HepG2 (cell line): ENCODE measurements around the gene MGAT5. TPM values are rescaled to one million over a fixed set of nuclear protein-coding genes. Genes with fewer than 3 reads are reported as not detected.

Experiments
- ATAC-seq: fragments of 200-7000 bp; cut with Tn5 transposase; 3 replicates; pipeline ENCODE4 v1.9.1; 2020; ENCODE audit warnings: mild to moderate bottlenecking, moderate library complexity
- BruUV-seq: library from RNA; stranded (reverse); fragments of 400-500 nt; replicated peaks from 2 replicates; lab custom pipeline; 2021; lab: Mats Ljungman, UMichigan
- CTCF ChIA-PET: fragments of 300-600 bp; formaldehyde crosslinking; extraction: SDS; loops from one replicate; lab custom pipeline; 2021; ENCODE audit warnings: low total read pairs, inconsistent platforms, low intra/inter-chr PET ratio; lab: Yijun Ruan, JAX
- POLR2A ChIA-PET: fragments of 350-600 bp; sonication (Branson Sonifier 250); formaldehyde crosslinking; loops from one replicate; lab custom pipeline; 2020; ENCODE audit warnings: antibody characterized with exemption, inconsistent platforms; lab: Yijun Ruan, JAX
- DNase-seq: peaks from one replicate; pipeline ENCODE4 v3.0.0-alpha.2; 2015; ENCODE audit warnings: low spot score
- FAIRE-seq: peaks from 3 replicates; lab custom pipeline; 2011; peaks lifted over from hg19 to GRCh38; lab: Jason Lieb, UNC
- H2AFZ ChIP-seq: one replicate; pipeline ENCODE4 v1.6.1; 2011; ENCODE audit warnings: low read length, inconsistent platforms
- H3K27ac ChIP-seq: fragments of 300-600 bp; 3 replicates; pipeline ENCODE4 v1.8.0; 2011; ENCODE audit warnings: mixed run types, mild to moderate bottlenecking, mixed read lengths, low read length, inconsistent platforms; ENCODE audit not compliant: insufficient read depth; ENCODE audit errors: extremely low read length
- H3K27me3 ChIP-seq, 2 experiments: fragments of 200-600 bp in 1 of 2; 2 replicates in 1 of 2; 3 replicates in 1 of 2; pipeline versions ENCODE4 v1.6.0 to v1.8.0; 2011; ENCODE audit warnings: low read length in 2 of 2, mild to moderate bottlenecking in 2 of 2, moderate library complexity in 2 of 2, inconsistent platforms in 1 of 2; ENCODE audit not compliant: insufficient read depth in 2 of 2, control insufficient read depth in 1 of 2
- H3K36me3 ChIP-seq, 2 experiments: fragments of 200-600 bp in 1 of 2; replicated peaks in 1 of 2; 2 replicates in 1 of 2; 3 replicates in 1 of 2; pipeline versions ENCODE4 v1.5.1 to v1.8.0; 2011; ENCODE audit warnings: low read length in 2 of 2, inconsistent platforms in 1 of 2; ENCODE audit not compliant: insufficient read depth in 2 of 2, control insufficient read depth in 1 of 2
- H3K4me1 ChIP-seq: 2 replicates; pipeline ENCODE4 v1.5.1; 2012; ENCODE audit warnings: low read length, inconsistent platforms; ENCODE audit not compliant: insufficient read depth
- H3K4me2 ChIP-seq: 2 replicates; pipeline ENCODE4 v1.6.0; 2011; ENCODE audit warnings: low read depth, low read length, inconsistent platforms
- H3K4me3 ChIP-seq, 3 experiments: fragments of 200-600 bp in 1 of 3; sonication (generic), shearing (Covaris generic) in 1 of 3; replicated peaks in 1 of 3; 2 replicates each; pipeline ENCODE4 v1.5.1; 2011 to 2016; ENCODE audit warnings: low read length in 3 of 3, inconsistent platforms in 2 of 3, low read depth in 2 of 3, mild to moderate bottlenecking in 2 of 3, control low read depth in 1 of 3, mixed read lengths in 1 of 3; ENCODE audit not compliant: insufficient read depth in 1 of 3
- H3K79me2 ChIP-seq: one replicate; pipeline ENCODE4 v1.6.1; 2011; ENCODE audit warnings: low read length, inconsistent platforms; ENCODE audit not compliant: insufficient read depth
- H3K9ac ChIP-seq: 2 replicates; pipeline ENCODE4 v1.6.0; 2011; ENCODE audit warnings: mild to moderate bottlenecking, low read depth, low read length, inconsistent platforms; ENCODE audit not compliant: insufficient read depth
- H3K9me3 ChIP-seq: 2 replicates; pipeline ENCODE4 v1.5.1; 2012; ENCODE audit warnings: mild to moderate bottlenecking, low read length
- H4K20me1 ChIP-seq: 2 replicates; pipeline ENCODE4 v1.6.0; 2011; ENCODE audit warnings: inconsistent platforms, mild to moderate bottlenecking, low read length, moderate library complexity; ENCODE audit not compliant: insufficient read depth
- ATF6 ChIP-seq: sonication (generic); formaldehyde crosslinking; conservative IDR thresholded peaks from 2 replicates; pipeline ENCODE4 v1.4.0; 2020; ENCODE audit warnings: missing genetic modification reagents
- BCL3 ChIP-seq: sonication (generic); formaldehyde crosslinking; IDR thresholded peaks from 2 replicates; pipeline ENCODE4 v1.5.1; 2020; ENCODE audit warnings: mild to moderate bottlenecking, missing genetic modification reagents, moderate library complexity
- FOXK2 ChIP-seq: fragments of 450-650 bp; IDR thresholded peaks from 2 replicates; pipeline ENCODE4 v1.6.1; 2016
- KAT7 ChIP-seq: IDR thresholded peaks from 2 replicates; pipeline ENCODE4 v1.6.1; 2018; ENCODE audit warnings: borderline replicate concordance, missing compliant biosample characterization
- KDM1A ChIP-seq: IDR thresholded peaks from 2 replicates; pipeline ENCODE4 v1.6.1; 2016; ENCODE audit warnings: missing compliant biosample characterization
- KLF15 ChIP-seq: sonication (generic); formaldehyde crosslinking; IDR thresholded peaks from 2 replicates; pipeline ENCODE4 v1.8.1; 2023; ENCODE audit warnings: borderline replicate concordance, mild to moderate bottlenecking, inconsistent platforms, missing genetic modification reagents, mixed read lengths
- NFKB2 ChIP-seq: sonication (generic); formaldehyde crosslinking; IDR thresholded peaks from 2 replicates; pipeline ENCODE4 v1.4.0; 2020; ENCODE audit warnings: missing genetic modification reagents, borderline replicate concordance
- SP140L ChIP-seq: sonication (generic); formaldehyde crosslinking; IDR thresholded peaks from 2 replicates; pipeline ENCODE4 v1.4.0; 2020; ENCODE audit warnings: missing genetic modification reagents, borderline replicate concordance
- ZBTB38 ChIP-seq: sonication (generic); formaldehyde crosslinking; IDR thresholded peaks from 2 replicates; pipeline ENCODE4 v1.5.1; 2020; ENCODE audit warnings: mild to moderate bottlenecking, missing genetic modification reagents
- ZNF234 ChIP-seq: sonication (generic); formaldehyde crosslinking; conservative IDR thresholded peaks from 2 replicates; pipeline ENCODE4 v1.5.1; 2020; ENCODE audit warnings: mild to moderate bottlenecking, missing genetic modification reagents
- ZNF251 ChIP-seq: sonication (generic); formaldehyde crosslinking; IDR thresholded peaks from 2 replicates; pipeline ENCODE4 v1.9.0; 2021; ENCODE audit warnings: mild to moderate bottlenecking, missing genetic modification reagents
- ZNF33A ChIP-seq: sonication (generic); formaldehyde crosslinking; IDR thresholded peaks from 2 replicates; pipeline ENCODE4 v1.5.1; 2020; ENCODE audit warnings: missing genetic modification reagents, mild to moderate bottlenecking, moderate library complexity, borderline replicate concordance
- ZNF850 ChIP-seq: sonication (generic); formaldehyde crosslinking; conservative IDR thresholded peaks from 2 replicates; pipeline ENCODE4 v1.9.0; 2021; ENCODE audit warnings: mild to moderate bottlenecking, missing genetic modification reagents
- ZNF878 ChIP-seq: sonication (generic); formaldehyde crosslinking; IDR thresholded peaks from 2 replicates; pipeline ENCODE4 v1.8.1; 2023; ENCODE audit warnings: mild to moderate bottlenecking, missing genetic modification reagents, moderate library complexity
- WGBS: methylation state at CpG from one replicate; pipeline ENCODE4 v1.1.6; 2017; ENCODE audit warnings: low lambda C conversion rate; 5-methylcytosine and 5-hydroxymethylcytosine counted together
- in situ Hi-C: cut with HindIII; loops from 2 replicates; pipeline ENCODE4 v1.10.0; 2017; ENCODE audit warnings: low pct_unique_long_range_greater_than_20kb; ENCODE audit not compliant: extremely low pct_ligation_motif_present
- intact Hi-C: fragments of 100-400 bp; cut with micrococcal nuclease; formaldehyde crosslinking; loops from one replicate; pipeline ENCODE4 v1.10.0; 2022; ENCODE audit not compliant: unreplicated experiment
- polyA plus RNA-seq, 8 experiments: library from polyadenylated mRNA; depleted of rRNA in 3 of 8; stranded (reverse) in 7 of 8; unstranded in 1 of 8; fragments of >200 nt; fragmentation: Illumina TruSeq in 4 of 8; extraction: Trizol in 4 of 8; gene quantifications; 2 replicates each; pipeline versions ENCODE4 v1.2.1 to v1.2.3, GENCODE V29; 2011 to 2016; ENCODE audit warnings: low read depth in 4 of 8, missing spikeins in 1 of 8, mixed read lengths in 1 of 8; ENCODE audit not compliant: insufficient read depth in 1 of 8
- total RNA-seq, 5 experiments: library from RNA; depleted of rRNA; stranded (reverse); fragments of >200 nt; fragmentation: Illumina TruSeq; extraction: Trizol; gene quantifications; 2 replicates each; pipeline ENCODE4 v1.2.3, GENCODE V29; 2016; ENCODE audit warnings: low read depth in 1 of 5
- TF ChIP-seq, protein P1 (sequence below): sonication (generic); formaldehyde crosslinking; IDR thresholded peaks from 2 replicates; pipeline ENCODE4 v1.4.0; 2020; ENCODE audit warnings: mild to moderate bottlenecking, missing genetic modification reagents
- TF ChIP-seq, protein P2 (sequence below): sonication (generic); formaldehyde crosslinking; IDR thresholded peaks from 2 replicates; pipeline ENCODE4 v1.8.0; 2022; ENCODE audit warnings: missing genetic modification reagents, mild to moderate bottlenecking, borderline replicate concordance

The MGAT5 gene
- total and polyA plus RNA-seq, 2 of the 13 experiments (the other 11 are each of a cell fraction or from before 2014, with no cell fraction given): 33.1 to 60.2 TPM

GRCh38 chr2:134406736-134407135 is 152.9 kb downstream of the MGAT5 start (continued):
- no peak for TF ChIP-seq ZNF234 (CRISPR knock-in tag)
- no peak for TF ChIP-seq KLF15 (CRISPR knock-in tag)
- TF ChIP-seq ZBTB38 (CRISPR knock-in tag): no peak

GRCh38 chr2:134407154-134407890 is 153.4 kb downstream of the MGAT5 start:
- ATAC-seq: no peak
- intact Hi-C loops (no loop called here), in situ Hi-C loops (no loop called here)
- Histone ChIP-seq H3K27me3 (no peaks in the 10 kb centered on the region), H3K36me3 (peaks cover 8 to 46% of the 10 kb centered on the region in 2 experiments), H3K9me3 (no peaks in the 10 kb centered on the region), H3K79me2 (peaks cover 5% of the 10 kb centered on the region), H3K4me1 (peaks cover 37% of the 10 kb centered on the region), H4K20me1 (no peaks in the 10 kb centered on the region), H3K4me2 (no peak overlapping the region), H3K4me3 (no peak overlapping the region), H2AFZ (no peak overlapping the region), H3K27ac (no peak overlapping the region), H3K9ac (no peak overlapping the region)
- no peak for FAIRE-seq
- 89% methylated on average over 4 of the region's 4 CpGs for whole genome bisulfite sequencing
- ChIA-PET POLR2A (no interaction called here), CTCF (no interaction called here)
- no TSS peak for BruUV-seq
- no peak for DNase-seq
- TF ChIP-seq, protein P1, sequence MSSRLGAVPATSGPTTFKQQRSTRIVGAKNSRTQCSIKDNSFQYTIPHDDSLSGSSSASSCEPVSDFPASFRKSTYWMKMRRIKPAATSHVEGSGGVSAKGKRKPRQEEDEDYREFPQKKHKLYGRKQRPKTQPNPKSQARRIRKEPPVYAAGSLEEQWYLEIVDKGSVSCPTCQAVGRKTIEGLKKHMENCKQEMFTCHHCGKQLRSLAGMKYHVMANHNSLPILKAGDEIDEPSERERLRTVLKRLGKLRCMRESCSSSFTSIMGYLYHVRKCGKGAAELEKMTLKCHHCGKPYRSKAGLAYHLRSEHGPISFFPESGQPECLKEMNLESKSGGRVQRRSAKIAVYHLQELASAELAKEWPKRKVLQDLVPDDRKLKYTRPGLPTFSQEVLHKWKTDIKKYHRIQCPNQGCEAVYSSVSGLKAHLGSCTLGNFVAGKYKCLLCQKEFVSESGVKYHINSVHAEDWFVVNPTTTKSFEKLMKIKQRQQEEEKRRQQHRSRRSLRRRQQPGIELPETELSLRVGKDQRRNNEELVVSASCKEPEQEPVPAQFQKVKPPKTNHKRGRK (CRISPR knock-in tag): no peak
- TF ChIP-seq ZNF850 (CRISPR knock-in tag) (no peak), KDM1A (CRISPR knock-in tag) (no peak), BCL3 (CRISPR knock-in tag) (no peak), FOXK2 (no peak), KAT7 (CRISPR knock-in tag) (no peak), ZNF878 (CRISPR knock-in tag) (no peak), SP140L (CRISPR knock-in tag) (no peak), ZNF251 (no peak), NFKB2 (CRISPR knock-in tag) (no peak), ZNF33A (CRISPR knock-in tag) (no peak), ATF6 (CRISPR knock-in tag) (no peak)
- TF ChIP-seq, protein P2, sequence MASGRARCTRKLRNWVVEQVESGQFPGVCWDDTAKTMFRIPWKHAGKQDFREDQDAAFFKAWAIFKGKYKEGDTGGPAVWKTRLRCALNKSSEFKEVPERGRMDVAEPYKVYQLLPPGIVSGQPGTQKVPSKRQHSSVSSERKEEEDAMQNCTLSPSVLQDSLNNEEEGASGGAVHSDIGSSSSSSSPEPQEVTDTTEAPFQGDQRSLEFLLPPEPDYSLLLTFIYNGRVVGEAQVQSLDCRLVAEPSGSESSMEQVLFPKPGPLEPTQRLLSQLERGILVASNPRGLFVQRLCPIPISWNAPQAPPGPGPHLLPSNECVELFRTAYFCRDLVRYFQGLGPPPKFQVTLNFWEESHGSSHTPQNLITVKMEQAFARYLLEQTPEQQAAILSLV (CRISPR knock-in tag): no peak
